H54 (cell line): ENCODE results near the gene INS.

ENCODE experiments used
- DNase-seq: peaks from one replicate; pipeline ENCODE4 v3.0.0; 2011; ENCODE audit warnings: low spot score, mixed read lengths; ENCODE audit not compliant: insufficient read length
- FAIRE-seq: peaks from 3 replicates; lab custom pipeline; 2011; peaks lifted over from hg19 to GRCh38; lab: Jason Lieb, UNC
- POLR2A ChIP-seq: IDR thresholded peaks from 2 replicates; pipeline ENCODE4 v1.6.1; 2011; ENCODE audit warnings: low read depth, mild to moderate bottlenecking, low read length

The INS gene

GRCh38 chr11:2135648-2136201 lies 25.3 kb downstream of the INS start:
- TF ChIP-seq POLR2A, result no peak
- FAIRE-seq (no peak), DNase-seq (no peak)

- DNase-seq, result no peak
- no peak for TF ChIP-seq POLR2A
- no peak for FAIRE-seq
Observed at GRCh38 chr11:2135018-2135569, 25.9 kb downstream of the INS start.

- DNase-seq (no peak), FAIRE-seq (no peak)
- TF ChIP-seq POLR2A, result no peak
Observed at GRCh38 chr11:2134022-2135010, 26.7 kb downstream of the INS start.

GRCh38 chr11:2133241-2134021 lies 27.6 kb downstream of the INS start:
- FAIRE-seq (no peak), DNase-seq (no peak)
- no peak for TF ChIP-seq POLR2A

GRCh38 chr11:2132874-2133240 lies 28.2 kb downstream of the INS start:
- no peak for TF ChIP-seq POLR2A
- DNase-seq, result no peak
- no peak for FAIRE-seq

- DNase-seq (no peak), FAIRE-seq (no peak)
- no peak for TF ChIP-seq POLR2A
Observed at GRCh38 chr11:2132246-2132645, 28.8 kb downstream of the INS start.

GRCh38 chr11:2131371-2132236 lies 29.4 kb downstream of the INS start:
- FAIRE-seq, result no peak
- DNase-seq, result no peak
- no peak for TF ChIP-seq POLR2A

GRCh38 chr11:2130881-2131352 lies 30.1 kb downstream of the INS start:
- TF ChIP-seq POLR2A, result no peak
- DNase-seq, result no peak
- FAIRE-seq, result no peak

GRCh38 chr11:2129699-2130366 lies 31.2 kb downstream of the INS start:
- no peak for TF ChIP-seq POLR2A
- DNase-seq (no peak), FAIRE-seq (no peak)

- FAIRE-seq (no peak), DNase-seq (no peak)
- no peak for TF ChIP-seq POLR2A
Observed at GRCh38 chr11:2129308-2129698, 31.7 kb downstream of the INS start.

GRCh38 chr11:2128511-2129307 lies 32.3 kb downstream of the INS start:
- no peak for FAIRE-seq
- TF ChIP-seq POLR2A, result no peak
- DNase-seq, result no peak

- no peak for DNase-seq
- FAIRE-seq, result no peak
- no peak for TF ChIP-seq POLR2A
Observed at GRCh38 chr11:2128130-2128510, 32.9 kb downstream of the INS start.
